RPMI8226 (cell line): Measurements from ENCODE around the gene OTUD5.
"Not testable (repeated sequence)": the region's sequence is repeated elsewhere in the genome, so short reads cannot be mapped to it uniquely, and the experiment has no call there.

Experiments
- DNase-seq: peaks from one replicate; pipeline ENCODE4 v3.0.0-alpha.2; 2015

OTUD5 gene

GRCh38 chrX:48905090-48905790, 52.2 kb downstream of the OTUD5 start:
- DNase-seq = no peak

DNA sequence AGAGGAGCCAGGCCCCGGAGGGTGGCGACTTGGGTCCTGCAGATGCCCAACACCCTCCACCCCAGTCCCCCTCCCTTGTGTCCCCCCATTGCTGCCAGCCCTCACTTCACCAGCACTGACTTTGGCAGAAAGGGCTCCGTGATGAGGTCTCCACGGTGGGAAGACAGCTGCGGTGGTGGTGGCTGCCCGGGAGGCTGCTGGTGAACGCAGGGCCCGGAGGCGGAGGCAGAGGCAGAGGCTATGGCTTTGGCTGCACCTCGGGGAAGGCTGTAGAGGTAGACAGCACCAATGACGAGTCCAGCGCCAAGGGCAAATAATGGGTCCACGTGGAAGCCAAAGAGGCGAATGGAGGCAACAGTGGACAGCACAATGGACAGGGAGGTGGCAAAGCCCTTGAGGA, 52.8 kb downstream of the OTUD5 start:
- DNase-seq = no peak

- DNase-seq = no peak
These were observed 53.2 kb downstream of the OTUD5 start for GRCh38 chrX:48904180-48904579.

- no peak for DNase-seq
These were observed 54.1 kb downstream of the OTUD5 start for GRCh38 chrX:48903290-48903689.

DNA sequence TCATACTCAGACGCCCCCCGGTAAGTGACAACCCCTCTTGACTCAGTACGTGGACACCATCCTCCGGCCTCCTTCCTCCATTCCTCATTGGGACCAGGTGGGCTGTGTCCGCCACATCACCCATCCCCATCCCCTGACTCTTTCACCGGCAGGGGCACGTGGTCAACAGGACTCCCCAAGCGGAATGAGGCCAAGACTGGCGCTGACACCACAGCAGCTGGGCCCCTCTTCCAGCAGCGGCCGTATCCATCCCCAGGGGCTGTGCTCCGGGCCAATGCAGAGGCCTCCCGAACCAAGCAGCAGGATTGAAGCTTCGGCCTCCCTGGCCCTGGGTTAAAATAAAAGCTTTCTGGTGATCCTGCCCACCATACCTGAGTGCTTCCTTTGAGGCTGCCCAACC, 54.6 kb downstream of the OTUD5 start:
- DNase-seq = no peak

- DNase-seq = no peak
These were observed 55.3 kb downstream of the OTUD5 start for GRCh38 chrX:48902135-48902534.

DNA sequence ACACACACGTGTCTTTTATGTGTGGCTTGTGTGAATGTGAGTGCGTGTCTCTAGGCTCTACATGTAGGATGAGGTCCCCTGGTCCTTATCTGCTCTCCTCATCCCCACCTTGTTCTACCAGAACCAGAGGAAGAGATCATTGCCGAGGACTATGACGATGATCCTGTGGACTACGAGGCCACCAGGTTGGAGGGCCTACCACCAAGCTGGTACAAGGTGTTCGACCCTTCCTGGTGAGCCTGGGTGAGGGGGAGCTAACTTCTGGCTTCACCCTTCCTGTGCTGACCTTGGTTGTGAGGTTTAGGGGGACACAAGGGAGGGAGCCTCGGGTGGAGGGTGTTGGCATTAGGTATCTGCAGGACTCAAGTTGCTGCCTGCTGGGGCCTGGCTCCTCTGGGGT, 56.3 kb downstream of the OTUD5 start:
- no peak for DNase-seq

- DNase-seq = no peak
These were observed 58.4 kb downstream of the OTUD5 start for GRCh38 chrX:48899078-48899410.

DNA sequence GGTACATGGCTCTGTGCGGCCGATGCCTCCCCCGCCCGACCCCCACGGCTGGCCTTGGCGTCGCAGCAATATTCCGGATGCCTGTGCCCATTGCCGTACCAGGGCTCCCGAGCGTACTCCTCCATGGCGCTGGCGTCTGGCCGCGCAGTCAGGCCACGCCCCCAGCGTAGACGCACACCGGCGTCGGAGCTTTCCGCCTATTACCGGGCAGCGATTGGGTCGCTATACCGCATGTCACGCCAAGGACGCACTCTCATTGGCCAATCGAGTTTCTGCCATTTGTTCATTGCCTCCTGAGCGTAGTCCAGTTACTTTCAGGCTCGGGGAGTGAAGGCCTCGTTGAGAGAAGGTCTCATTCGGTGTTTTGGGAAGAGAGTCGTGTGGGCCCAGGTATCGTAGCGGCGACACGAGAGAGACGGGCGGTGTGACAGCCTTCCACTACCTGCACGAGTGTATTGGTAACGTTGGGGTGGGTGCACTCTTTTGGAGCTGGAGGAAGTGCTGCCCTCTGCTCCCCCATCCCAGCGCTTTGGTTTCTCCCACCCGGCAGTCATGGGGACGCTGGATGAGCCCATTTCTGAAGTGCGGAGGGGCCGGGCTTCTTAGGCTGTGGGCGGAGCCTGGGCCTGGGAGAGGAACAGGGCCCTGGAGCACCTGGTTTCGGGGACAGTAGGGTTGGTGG, 59.6 kb downstream of the OTUD5 start, which contains the start of the genes PQBP1 and TIMM17B:
TSS of gene PQBP1 (plus strand) at position 306 of the 682 bp plus-strand sequence. CDS start 580 bp downstream, outside the sequence.
TSS of gene TIMM17B (minus strand) at position 144 of the 682 bp plus-strand sequence. CDS start at position 125, 19 bp downstream.
- DNase-seq = peak; percentile 96

GRCh38 chrX:48897157-48897624, 60.2 kb downstream of the OTUD5 start:
- peak; percentile 82 for DNase-seq

GRCh38 chrX:48896611-48897011, 60.8 kb downstream of the OTUD5 start:
- no peak for DNase-seq

DNA sequence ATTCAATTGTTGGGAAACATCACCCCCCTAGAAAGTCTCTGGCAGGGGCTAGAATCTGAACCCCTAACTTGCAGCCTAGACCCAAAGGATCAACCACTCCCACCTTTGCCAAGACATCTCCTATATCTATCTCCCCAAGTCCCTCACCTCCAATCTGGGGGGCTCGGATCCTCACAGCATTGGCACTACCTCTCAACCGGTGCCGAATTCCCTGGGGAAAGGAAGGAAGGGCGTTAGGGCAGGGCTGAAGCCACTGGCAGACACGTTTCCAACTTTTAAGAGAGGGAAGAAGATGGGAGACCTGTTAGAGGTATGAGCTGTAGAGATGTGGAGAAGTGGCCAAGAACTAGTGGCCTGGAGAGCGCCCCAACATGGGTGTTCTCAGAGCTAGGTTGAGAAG, 62.5 kb downstream of the OTUD5 start:
- no peak for DNase-seq

GRCh38 chrX:48893556-48894348, 63.7 kb downstream of the OTUD5 start:
- DNase-seq = no peak

DNA sequence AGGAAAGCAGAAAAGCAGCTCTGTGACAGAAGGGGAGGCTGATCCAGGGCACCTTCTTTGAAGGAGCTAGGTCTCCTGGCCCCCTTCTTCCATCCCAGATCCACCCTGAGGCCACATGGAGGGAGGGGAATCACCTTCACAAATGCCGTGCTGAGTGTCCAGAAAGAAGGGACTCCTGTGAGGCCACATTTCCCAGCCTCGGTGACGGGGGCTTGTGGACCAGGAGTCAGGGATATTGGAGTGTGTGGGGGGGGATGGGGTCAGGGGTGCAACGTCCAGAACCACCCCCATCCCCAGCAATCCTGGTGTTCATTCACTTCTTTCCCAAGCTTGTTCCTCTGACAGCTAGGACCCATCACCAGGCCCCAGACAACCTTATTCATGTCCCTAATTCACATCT, 64.5 kb downstream of the OTUD5 start:
- no peak for DNase-seq

GRCh38 chrX:48891402-48892288, 65.8 kb downstream of the OTUD5 start:
- DNase-seq = peak; percentile 90

DNA sequence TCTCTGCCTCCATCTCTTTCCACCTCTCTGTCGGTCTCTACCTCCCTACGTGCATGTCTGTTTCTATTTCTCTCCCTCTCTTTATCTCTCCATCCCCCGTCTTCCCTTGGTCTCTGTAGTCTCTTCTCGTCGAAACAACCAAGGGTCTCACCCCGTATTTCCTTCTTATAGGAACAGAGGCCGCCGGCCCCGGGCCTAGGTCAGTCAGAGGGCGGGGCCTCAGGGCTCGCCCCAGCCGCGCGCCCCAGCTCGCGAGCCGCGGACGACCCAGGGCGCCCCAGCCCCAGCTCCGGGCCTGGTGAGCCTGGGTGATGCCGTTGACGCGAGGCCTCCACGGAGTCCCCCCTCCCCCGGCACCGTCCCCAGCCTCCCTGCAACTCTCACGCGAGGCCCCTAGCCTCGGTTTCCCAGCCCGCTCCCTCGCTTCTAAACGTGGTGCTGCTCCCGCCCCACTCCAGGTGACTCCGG, 66.4 kb downstream of the OTUD5 start:
- no peak for DNase-seq

- no peak for DNase-seq
These were observed 67.0 kb downstream of the OTUD5 start for GRCh38 chrX:48890296-48890925.

DNA sequence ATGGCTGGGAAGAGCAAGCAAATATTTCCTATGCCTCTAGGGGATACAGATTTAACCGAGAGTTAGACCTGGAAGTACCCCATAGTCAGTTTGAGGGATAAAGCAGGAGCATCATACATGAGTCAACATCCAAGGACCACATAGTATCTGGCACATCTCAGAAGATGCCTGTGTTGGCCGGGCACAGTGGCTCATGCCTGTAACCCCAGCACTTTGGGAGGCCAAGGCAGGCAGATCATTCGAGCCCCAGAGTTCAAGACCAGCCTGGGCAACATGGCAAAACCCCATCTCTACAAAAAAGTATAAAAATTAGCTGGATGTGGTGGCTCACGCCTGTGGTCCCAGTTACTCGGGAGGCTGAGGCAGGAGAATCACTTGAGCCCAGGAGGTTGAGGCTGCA, 70.8 kb downstream of the OTUD5 start:
- not testable (repeated sequence) for DNase-seq

- DNase-seq = peak; percentile 75
These were observed 73.7 kb downstream of the OTUD5 start for GRCh38 chrX:48883729-48884128.

GRCh38 chrX:48876944-48877343, 80.5 kb downstream of the OTUD5 start:
- DNase-seq = not testable (repeated sequence)
